DMS114 treated with DMSO at 0.1 percent for 48 hours (cell line): ENCODE data around the gene MPL.

Experiments used
- DNase-seq: peaks from one replicate; lab custom pipeline; 2025; ENCODE audit not compliant: unreplicated experiment; lab: John Stamatoyannopoulos, UW

MPL gene

GRCh38 chr1:43337588-43337987 is at the start of gene MPL:
Gene MPL (plus strand): TSS chr1:43337818. CDS start chr1:43337849, 31 bp downstream.
- no peak for DNase-seq

GRCh38 chr1:43288058-43288784 is 49.4 kb upstream of the MPL start:
- DNase-seq: no peak

- no peak for DNase-seq
Observed at GRCh38 chr1:43288785-43289706, 48.6 kb upstream of the MPL start.

- DNase-seq: no peak
Observed at GRCh38 chr1:43292216-43292615, 45.4 kb upstream of the MPL start.

GRCh38 chr1:43292679-43293078 is 44.9 kb upstream of the MPL start:
- DNase-seq: no peak

- DNase-seq: no peak
Observed at GRCh38 chr1:43293176-43293575, 44.4 kb upstream of the MPL start.

- no peak for DNase-seq
Observed at GRCh38 chr1:43293896-43294760, 43.5 kb upstream of the MPL start.

GRCh38 chr1:43294761-43295160 is 42.9 kb upstream of the MPL start:
- DNase-seq: no peak

- no peak for DNase-seq
Observed at GRCh38 chr1:43296207-43296606, 41.4 kb upstream of the MPL start.

- DNase-seq: no peak
Observed at GRCh38 chr1:43298055-43298454, 39.6 kb upstream of the MPL start.

- no peak for DNase-seq
Observed at GRCh38 chr1:43299101-43299500, 38.5 kb upstream of the MPL start.

- no peak for DNase-seq
Observed at GRCh38 chr1:43300378-43301094, 37.1 kb upstream of the MPL start, which contains the start of gene TIE1. Gene TIE1 (plus strand): TSS chr1:43300982. CDS start chr1:43301072, 90 bp downstream.

GRCh38 chr1:43302201-43302600 is 35.4 kb upstream of the MPL start:
- no peak for DNase-seq

- no peak for DNase-seq
Observed at GRCh38 chr1:43302721-43303470, 34.7 kb upstream of the MPL start.

GRCh38 chr1:43303471-43304313 is 33.9 kb upstream of the MPL start:
- DNase-seq: no peak

GRCh38 chr1:43304314-43304681 is 33.3 kb upstream of the MPL start:
- DNase-seq: no peak

- DNase-seq: no peak
Observed at GRCh38 chr1:43304771-43305300, 32.8 kb upstream of the MPL start.

GRCh38 chr1:43305461-43305860 is 32.2 kb upstream of the MPL start:
- DNase-seq: no peak
